NCI-H1417 (cell line): ENCODE data around the gene TPI1.

Experiments
- DNase-seq, 3 experiments: peaks; one replicate each; lab custom pipeline; 2025; lab: John Stamatoyannopoulos, UW

TPI1 gene

GRCh38 chr12:6828781-6829535, 38.4 kb upstream of the TPI1 start:
- DNase-seq: peak; percentile 25 to 77 (median 70)

GRCh38 chr12:6829536-6830220, 37.7 kb upstream of the TPI1 start:
- DNase-seq: peak in 1 of 3 experiments; percentile 70

GRCh38 chr12:6830286-6830890, 36.9 kb upstream of the TPI1 start:
- DNase-seq: no peak

- DNase-seq: no peak
These were observed 36.3 kb upstream of the TPI1 start for GRCh38 chr12:6830999-6831398.

- DNase-seq: no peak
These were observed 35.8 kb upstream of the TPI1 start for GRCh38 chr12:6831450-6831995.

- no peak for DNase-seq
These were observed 35.2 kb upstream of the TPI1 start for GRCh38 chr12:6832125-6832524.

GRCh38 chr12:6833189-6833890, 34.0 kb upstream of the TPI1 start:
- no peak for DNase-seq

GRCh38 chr12:6834254-6834653, 33.1 kb upstream of the TPI1 start:
- no peak for DNase-seq

GRCh38 chr12:6834873-6835272, 32.5 kb upstream of the TPI1 start:
- no peak for DNase-seq

GRCh38 chr12:6836851-6837250, 30.5 kb upstream of the TPI1 start:
- DNase-seq: no peak

GRCh38 chr12:6837370-6838060, 29.8 kb upstream of the TPI1 start:
- DNase-seq: no peak

GRCh38 chr12:6838854-6839253, 28.5 kb upstream of the TPI1 start:
- DNase-seq: no peak

- DNase-seq: peak; percentile 75 to 88 (median 85)
These were observed 27.7 kb upstream of the TPI1 start for GRCh38 chr12:6839482-6840201.

- DNase-seq: no peak
These were observed 27.0 kb upstream of the TPI1 start for GRCh38 chr12:6840330-6840729.

GRCh38 chr12:6840761-6841515, 26.4 kb upstream of the TPI1 start, which contains the start of gene GNB3:
Gene GNB3 (plus strand): TSS chr12:6840925. CDS start chr12:6841288, 363 bp downstream.
- DNase-seq: peak in 1 of 3 experiments; percentile 9

GRCh38 chr12:6842075-6842474, 25.3 kb upstream of the TPI1 start:
- no peak for DNase-seq

- DNase-seq: no peak
These were observed 24.0 kb upstream of the TPI1 start for GRCh38 chr12:6843118-6843902.

GRCh38 chr12:6845395-6845794, 21.9 kb upstream of the TPI1 start:
- no peak for DNase-seq

- DNase-seq: no peak
These were observed 20.9 kb upstream of the TPI1 start for GRCh38 chr12:6846316-6846869.
